ENCODE results near the gene NOTCH4.
"Not testable (repeated sequence)": the region's sequence is repeated elsewhere in the genome, so short reads cannot be mapped to it uniquely, and the experiment has no call there.

The NOTCH4 gene

GRCh38 chr6:32194388-32194787, 29.5 kb downstream of the NOTCH4 start:
- DNase-seq (ENCODE audit: low read depth, low spot score), result no peak

GRCh38 chr6:32193096-32193495, 30.8 kb downstream of the NOTCH4 start:
- DNase-seq (ENCODE audit: low read depth, low spot score), result not testable (repeated sequence)

- no peak for DNase-seq (ENCODE audit: low read depth, low spot score)
Observed at GRCh38 chr6:32192608-32193039, 31.2 kb downstream of the NOTCH4 start, which contains the start of gene GPSM3. TSS of gene GPSM3 (minus strand) at chr6:32192643. CDS start at chr6:32192513, 130 bp downstream.

GRCh38 chr6:32191696-32192607, 31.9 kb downstream of the NOTCH4 start:
- DNase-seq (ENCODE audit: low read depth, low spot score), result no peak

GRCh38 chr6:32190911-32191677, 32.8 kb downstream of the NOTCH4 start:
- no peak for DNase-seq (ENCODE audit: low read depth, low spot score)

GRCh38 chr6:32190054-32190851, 33.6 kb downstream of the NOTCH4 start, which contains the start of gene PBX2:
TSS of gene PBX2 (minus strand) at chr6:32190202. CDS start at chr6:32189915, 287 bp downstream.
- DNase-seq (ENCODE audit: low read depth, low spot score), result peak; percentile 72

GRCh38 chr6:32189742-32190053, 34.2 kb downstream of the NOTCH4 start:
- DNase-seq (ENCODE audit: low read depth, low spot score), result no peak

- no peak for DNase-seq (ENCODE audit: low read depth, low spot score)
Observed at GRCh38 chr6:32189069-32189741, 34.7 kb downstream of the NOTCH4 start.

GRCh38 chr6:32188381-32189068, 35.3 kb downstream of the NOTCH4 start:
- no peak for DNase-seq (ENCODE audit: low read depth, low spot score)

- DNase-seq (ENCODE audit: low read depth, low spot score), result not testable (repeated sequence)
Observed at GRCh38 chr6:32187725-32188380, 36.0 kb downstream of the NOTCH4 start.

GRCh38 chr6:32187009-32187709, 36.7 kb downstream of the NOTCH4 start:
- DNase-seq (ENCODE audit: low read depth, low spot score), result no peak

- DNase-seq (ENCODE audit: low read depth, low spot score), result not testable (repeated sequence)
Observed at GRCh38 chr6:32186151-32186840, 37.6 kb downstream of the NOTCH4 start.

- peak; percentile 33 for DNase-seq (ENCODE audit: low read depth, low spot score)
Observed at GRCh38 chr6:32185681-32186131, 38.2 kb downstream of the NOTCH4 start.

GRCh38 chr6:32184084-32184640, 39.7 kb downstream of the NOTCH4 start, which contains the start of gene AGER:
TSS of gene AGER (minus strand) at chr6:32184253. CDS start at chr6:32184222, 31 bp downstream.
- no peak for DNase-seq (ENCODE audit: low read depth, low spot score)

GRCh38 chr6:32183483-32184083, 40.3 kb downstream of the NOTCH4 start:
- no peak for DNase-seq (ENCODE audit: low read depth, low spot score)

- DNase-seq (ENCODE audit: low read depth, low spot score), result no peak
Observed at GRCh38 chr6:32183030-32183429, 40.8 kb downstream of the NOTCH4 start.

- DNase-seq (ENCODE audit: low read depth, low spot score), result no peak
Observed at GRCh38 chr6:32182555-32182981, 41.3 kb downstream of the NOTCH4 start.

All from smooth muscle cell of the brain vasculature (primary cell).